NCI-H2029 (cell line): ENCODE results near the gene PHACTR3.

Experiments used
- DNase-seq: peaks from one replicate; lab custom pipeline; 2025; lab: John Stamatoyannopoulos, UW

The PHACTR3 gene

GRCh38 chr20:59751075-59751711 is 146.9 kb downstream of the PHACTR3 start:
- no peak for DNase-seq

- no peak for DNase-seq
These were observed 147.8 kb downstream of the PHACTR3 start for GRCh38 chr20:59752101-59752586.

GRCh38 chr20:59752704-59753460 is 148.5 kb downstream of the PHACTR3 start:
- no peak for DNase-seq

- DNase-seq, result no peak
These were observed 149.5 kb downstream of the PHACTR3 start for GRCh38 chr20:59753836-59754235.

GRCh38 chr20:59754551-59754950 is 150.2 kb downstream of the PHACTR3 start:
- no peak for DNase-seq

- DNase-seq, result no peak
These were observed 151.9 kb downstream of the PHACTR3 start for GRCh38 chr20:59756241-59756640.

- no peak for DNase-seq
These were observed 159.7 kb downstream of the PHACTR3 start for GRCh38 chr20:59764037-59764436.

- DNase-seq, result no peak
These were observed 161.3 kb downstream of the PHACTR3 start for GRCh38 chr20:59765599-59766177.

- DNase-seq, result no peak
These were observed 163.3 kb downstream of the PHACTR3 start for GRCh38 chr20:59767656-59768055.

- DNase-seq, result no peak
These were observed 165.9 kb downstream of the PHACTR3 start for GRCh38 chr20:59770270-59770669.

- no peak for DNase-seq
These were observed 166.5 kb downstream of the PHACTR3 start for GRCh38 chr20:59770851-59771250.

- DNase-seq, result peak; percentile 80
These were observed 167.4 kb downstream of the PHACTR3 start for GRCh38 chr20:59771506-59772372.

GRCh38 chr20:59772373-59772705 is 168.0 kb downstream of the PHACTR3 start:
- no peak for DNase-seq

- no peak for DNase-seq
These were observed 168.9 kb downstream of the PHACTR3 start for GRCh38 chr20:59772931-59773913.

GRCh38 chr20:59774204-59774641 is 169.9 kb downstream of the PHACTR3 start:
- DNase-seq, result no peak

GRCh38 chr20:59774921-59775686 is 170.8 kb downstream of the PHACTR3 start:
- DNase-seq, result no peak

- no peak for DNase-seq
These were observed 171.3 kb downstream of the PHACTR3 start for GRCh38 chr20:59775687-59776055.

GRCh38 chr20:59776059-59776603 is 171.8 kb downstream of the PHACTR3 start:
- DNase-seq, result no peak

- no peak for DNase-seq
These were observed 172.4 kb downstream of the PHACTR3 start for GRCh38 chr20:59776626-59777330.
